Left kidney (tissue), 2 donors: ENCODE measurements around the gene CCDC194. TPM values are rescaled to one million over a fixed set of nuclear protein-coding genes. Genes with fewer than 3 reads are reported as not detected.
"Not testable (repeated sequence)": the region's sequence is repeated elsewhere in the genome, so short reads cannot be mapped to it uniquely, and the experiment has no call there.

ENCODE experiments used
- DNase-seq: peaks from one replicate; pipeline ENCODE4 v3.0.0-alpha.2; 2013
- polyA plus RNA-seq: library from polyadenylated mRNA; unstranded; fragments of 120-200 nt; gene quantifications from one replicate; pipeline ENCODE4 v1.2.1, GENCODE V29; 2013; ENCODE audit not compliant: insufficient read length

CCDC194 gene
- polyA plus RNA-seq, 1 donor: 4.5 TPM

- peak; percentile 59 for DNase-seq
Observed at GRCh38 chr19:17376935-17377600, 16.9 kb downstream of the CCDC194 start, which contains the start of gene PLVAP. PLVAP (minus strand) TSS chr19:17377342; CDS start chr19:17377288, 54 bp downstream.

- DNase-seq: no peak
Observed at GRCh38 chr19:17370026-17370587, 23.9 kb downstream of the CCDC194 start.

GRCh38 chr19:17365361-17365760 is 28.6 kb downstream of the CCDC194 start:
- DNase-seq: no peak

GRCh38 chr19:17363852-17364605 is 30.0 kb downstream of the CCDC194 start:
- DNase-seq: not testable (repeated sequence)

GRCh38 chr19:17359905-17360800 is 33.8 kb downstream of the CCDC194 start:
- DNase-seq: no peak

GRCh38 chr19:17358395-17358794 is 35.6 kb downstream of the CCDC194 start:
- DNase-seq: no peak

GRCh38 chr19:17357724-17358123 is 36.3 kb downstream of the CCDC194 start:
- DNase-seq: no peak

GRCh38 chr19:17357078-17357666 is 36.8 kb downstream of the CCDC194 start:
- no peak for DNase-seq

- DNase-seq: no peak
Observed at GRCh38 chr19:17353386-17353785, 40.6 kb downstream of the CCDC194 start.

- DNase-seq: no peak
Observed at GRCh38 chr19:17352608-17353280, 41.3 kb downstream of the CCDC194 start.

- DNase-seq: no peak
Observed at GRCh38 chr19:17351815-17352435, 42.1 kb downstream of the CCDC194 start.

- no peak for DNase-seq
Observed at GRCh38 chr19:17348700-17349099, 45.3 kb downstream of the CCDC194 start.

GRCh38 chr19:17347877-17348276 is 46.1 kb downstream of the CCDC194 start:
- DNase-seq: no peak

GRCh38 chr19:17347361-17347760 is 46.6 kb downstream of the CCDC194 start:
- no peak for DNase-seq

GRCh38 chr19:17346109-17346671 is 47.8 kb downstream of the CCDC194 start:
- no peak for DNase-seq

GRCh38 chr19:17341845-17342244 is 52.2 kb downstream of the CCDC194 start:
- no peak for DNase-seq

- no peak for DNase-seq
Observed at GRCh38 chr19:17341386-17341785, 52.6 kb downstream of the CCDC194 start.

GRCh38 chr19:17340871-17341357 is 53.1 kb downstream of the CCDC194 start:
- DNase-seq: no peak
